Measurements from ENCODE around the gene THBS1.

Gene THBS1

GRCh38 chr15:39609166-39609916, 28.5 kb downstream of the THBS1 start:
- DNase-seq, result no peak

- no peak for DNase-seq
Observed at GRCh38 chr15:39610665-39611064, 29.8 kb downstream of the THBS1 start.

DNA sequence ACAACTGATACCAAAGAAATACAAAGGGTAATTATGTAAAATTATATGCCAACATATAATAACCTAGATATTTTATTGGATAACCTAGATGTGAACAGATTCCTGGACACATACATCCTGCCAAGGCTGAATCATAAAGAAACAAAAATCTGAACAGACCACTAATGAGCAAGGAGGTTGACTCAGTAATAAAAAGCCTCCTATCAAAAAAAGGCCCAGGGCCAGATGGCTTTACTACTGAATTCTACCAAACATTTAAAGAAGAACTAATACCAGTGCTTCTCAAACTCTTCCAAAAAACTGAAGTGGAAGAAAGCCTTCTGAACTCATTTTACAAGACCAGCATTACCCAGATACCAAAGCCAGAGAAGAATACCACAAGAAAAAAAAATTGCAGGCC, 32.4 kb downstream of the THBS1 start:
- DNase-seq, result no peak

- DNase-seq, result no peak
Observed at GRCh38 chr15:39613861-39614260, 33.0 kb downstream of the THBS1 start.

- DNase-seq, result no peak
Observed at GRCh38 chr15:39616731-39617455, 36.0 kb downstream of the THBS1 start.

GRCh38 chr15:39618063-39618823, 37.4 kb downstream of the THBS1 start:
- DNase-seq, result no peak

- no peak for DNase-seq
Observed at GRCh38 chr15:39621210-39621609, 40.3 kb downstream of the THBS1 start.

DNA sequence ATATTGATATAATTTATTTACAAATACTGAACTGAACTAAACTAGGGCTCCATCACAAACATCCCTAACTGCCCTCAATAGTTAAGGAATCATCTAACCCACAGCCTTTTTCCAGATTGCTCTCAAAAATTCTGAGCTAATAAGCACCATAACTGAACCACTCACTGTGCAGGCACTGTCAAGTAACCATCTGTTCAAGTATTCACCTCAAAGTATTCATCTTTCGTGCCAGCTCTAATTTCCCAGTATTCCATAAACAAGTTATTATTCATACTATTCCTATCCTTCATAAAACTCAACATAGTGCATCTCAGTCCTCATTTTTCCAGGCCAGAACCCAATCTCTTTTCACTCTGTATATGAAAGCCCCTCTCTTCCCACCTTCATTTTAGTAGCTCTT, 41.1 kb downstream of the THBS1 start:
- DNase-seq, result no peak

DNA sequence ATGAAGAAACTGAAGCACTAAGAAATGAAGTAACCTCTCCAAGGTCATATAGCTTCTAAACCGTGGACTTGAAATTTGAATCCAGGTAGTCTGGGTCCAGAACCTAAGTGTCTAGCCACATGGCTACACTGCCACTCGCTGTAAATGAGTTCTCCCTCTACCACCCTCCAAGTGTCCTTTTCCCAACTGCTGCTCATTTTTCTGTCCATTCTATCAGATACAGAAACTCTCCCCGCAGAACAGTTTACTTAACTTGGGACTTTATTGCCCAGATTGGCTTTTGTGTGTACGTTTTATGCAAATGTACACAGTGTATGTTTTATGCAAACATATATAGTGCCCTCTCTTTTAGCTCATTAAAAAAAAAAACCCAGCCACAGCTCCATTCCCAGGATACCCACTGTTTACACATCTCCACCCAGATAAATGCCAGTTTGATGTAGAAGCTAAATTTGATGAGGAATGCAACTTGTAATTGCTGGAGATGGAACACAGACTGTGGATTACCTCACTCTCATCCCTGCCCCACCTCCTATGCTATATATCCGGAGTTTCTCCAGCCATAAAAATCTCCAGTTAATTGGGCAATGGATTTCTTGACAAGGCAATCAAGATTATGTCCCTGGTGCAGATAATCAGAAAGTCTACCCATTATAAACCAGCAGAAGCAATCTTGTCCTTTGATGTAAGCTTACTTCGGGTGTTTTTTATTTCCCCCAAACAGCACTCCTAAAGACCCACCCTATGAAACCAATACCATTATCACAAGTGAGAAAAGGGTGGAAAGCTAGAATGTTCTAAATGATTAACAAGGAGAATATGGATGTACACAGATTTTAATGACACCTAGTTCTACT, 42.0 kb downstream of the THBS1 start:
- no peak for DNase-seq

DNA sequence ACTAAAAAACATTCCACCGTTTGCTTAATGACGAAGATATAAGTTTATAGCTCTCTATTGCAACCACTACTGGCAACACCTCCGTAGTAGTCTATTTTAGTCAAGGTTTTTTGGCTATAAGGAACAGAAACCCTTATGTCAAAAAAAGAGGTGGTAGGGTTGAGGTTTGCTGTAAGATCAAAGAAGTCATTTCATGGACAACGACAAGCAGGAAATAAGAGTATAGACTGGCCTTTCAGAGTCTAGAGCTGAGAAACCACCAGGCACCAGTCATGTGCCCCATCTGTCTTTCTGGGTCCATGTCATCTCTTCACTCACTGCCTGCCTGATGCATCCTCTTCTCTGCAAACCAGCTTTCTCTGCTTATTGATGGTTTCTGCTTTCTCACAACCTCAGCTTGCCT, 42.7 kb downstream of the THBS1 start:
- DNase-seq, result no peak

DNA sequence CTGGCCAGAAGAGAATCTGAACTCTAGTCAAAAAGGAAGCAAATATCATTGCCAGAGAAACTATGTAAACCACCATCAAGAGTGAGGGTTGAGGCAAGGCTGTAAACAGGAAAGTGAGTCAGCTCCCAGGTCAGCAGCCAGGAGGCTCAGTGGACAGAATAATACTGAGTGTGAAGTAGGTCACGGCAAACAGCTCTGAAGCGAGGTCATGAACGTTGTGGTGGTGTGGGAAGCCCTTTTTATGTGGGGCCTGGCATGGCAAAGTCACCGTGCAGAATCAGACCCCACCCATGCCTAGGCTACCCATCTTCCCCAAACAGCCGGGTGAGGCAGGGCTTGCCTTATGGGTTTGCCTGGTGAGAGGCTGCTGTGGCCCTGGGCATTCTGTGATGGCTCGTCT, 43.9 kb downstream of the THBS1 start:
- no peak for DNase-seq

DNA sequence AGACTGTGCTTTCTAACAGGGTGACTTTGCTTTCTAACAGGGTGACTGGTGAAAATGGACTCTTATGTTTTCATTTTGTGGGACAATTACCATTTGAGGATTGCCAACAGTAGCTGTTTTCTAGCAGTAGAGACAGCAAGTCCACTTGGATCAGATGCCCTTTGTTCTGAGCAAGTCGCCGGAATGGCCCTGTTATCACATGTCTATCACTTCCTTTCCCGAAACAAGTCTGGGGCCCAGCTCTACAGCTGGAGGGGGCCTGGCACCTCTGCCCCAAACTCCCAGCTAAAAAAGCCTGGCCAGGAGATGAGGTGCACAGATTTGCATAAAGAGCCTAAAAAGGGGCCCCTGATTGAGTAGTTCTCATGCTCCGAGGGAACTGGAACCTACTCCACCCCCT, 44.6 kb downstream of the THBS1 start:
- no peak for DNase-seq

DNA sequence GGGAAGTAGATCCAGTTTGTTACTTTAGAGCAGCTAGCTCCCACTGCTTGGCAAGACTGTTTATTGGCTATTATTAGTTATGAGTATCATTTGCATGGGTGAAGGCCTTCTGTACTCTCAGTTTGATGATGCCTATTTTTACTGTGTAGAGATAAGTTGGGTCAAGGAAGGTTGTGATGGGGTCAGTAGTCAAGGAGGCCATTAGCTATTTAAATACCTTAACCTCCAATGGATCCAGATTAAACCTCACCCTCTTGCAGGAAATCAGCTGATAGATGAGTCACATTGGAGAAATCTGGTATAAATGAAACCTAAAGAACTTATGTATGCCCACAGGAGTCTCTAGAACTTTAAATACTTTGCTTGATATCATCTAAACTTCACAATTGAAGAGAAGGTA, 45.0 kb downstream of the THBS1 start:
- no peak for DNase-seq

GRCh38 chr15:39627451-39628143, 46.7 kb downstream of the THBS1 start:
- DNase-seq, result no peak

GRCh38 chr15:39628144-39628508, 47.2 kb downstream of the THBS1 start:
- no peak for DNase-seq

DNA sequence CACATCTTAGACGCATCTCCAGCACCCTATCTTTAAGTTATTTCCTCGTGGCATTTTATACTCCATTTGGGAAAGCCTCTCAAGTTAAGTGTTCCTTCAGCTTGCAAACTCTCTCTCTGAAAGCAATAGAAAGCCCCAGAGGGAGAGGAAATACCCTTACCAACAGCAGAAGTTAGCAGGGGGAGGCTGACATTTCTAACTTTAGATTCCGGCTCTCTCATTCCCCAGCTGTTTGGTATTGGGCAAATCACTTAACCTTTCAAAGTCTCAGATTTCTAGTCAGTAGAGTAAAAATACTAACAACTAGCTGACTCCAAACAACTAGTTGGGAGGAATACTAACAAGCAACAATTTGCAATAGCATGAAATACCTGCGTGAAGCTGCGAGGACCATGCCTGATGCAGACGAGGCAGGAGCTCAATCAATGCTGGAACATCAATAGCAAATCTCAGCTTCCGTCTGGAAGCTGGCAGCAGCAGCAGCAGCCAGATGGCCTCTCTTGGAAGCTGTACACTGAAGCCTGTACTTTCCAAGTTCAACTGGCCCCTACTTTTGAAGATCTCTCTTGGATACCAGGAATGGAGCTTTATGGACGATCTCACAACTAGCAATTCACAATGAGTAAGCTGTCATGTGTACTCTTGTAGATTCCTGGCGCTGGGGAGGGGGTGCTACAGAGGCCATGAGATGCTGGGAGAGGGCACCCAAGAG, 47.8 kb downstream of the THBS1 start:
- DNase-seq, result no peak

DNA sequence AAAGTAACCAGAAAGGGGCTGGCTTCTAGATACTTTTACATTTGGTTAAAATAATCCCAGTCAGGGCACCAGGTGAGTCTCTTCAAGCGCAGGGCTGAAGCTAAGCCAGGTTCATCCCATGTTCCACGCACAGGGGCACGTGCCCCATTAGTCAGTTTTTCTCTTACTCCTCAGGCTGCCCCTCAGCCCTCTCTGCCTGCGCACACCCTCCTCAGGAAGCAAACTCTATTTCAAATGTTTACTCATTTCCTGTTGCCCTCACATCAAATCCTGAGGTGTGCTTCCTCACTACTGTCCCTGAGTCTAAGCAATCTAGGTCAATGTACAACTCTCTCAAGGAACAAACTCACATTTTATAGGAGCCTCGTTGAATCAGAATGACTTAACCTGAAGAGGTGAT, 48.5 kb downstream of the THBS1 start:
- DNase-seq, result no peak

DNA sequence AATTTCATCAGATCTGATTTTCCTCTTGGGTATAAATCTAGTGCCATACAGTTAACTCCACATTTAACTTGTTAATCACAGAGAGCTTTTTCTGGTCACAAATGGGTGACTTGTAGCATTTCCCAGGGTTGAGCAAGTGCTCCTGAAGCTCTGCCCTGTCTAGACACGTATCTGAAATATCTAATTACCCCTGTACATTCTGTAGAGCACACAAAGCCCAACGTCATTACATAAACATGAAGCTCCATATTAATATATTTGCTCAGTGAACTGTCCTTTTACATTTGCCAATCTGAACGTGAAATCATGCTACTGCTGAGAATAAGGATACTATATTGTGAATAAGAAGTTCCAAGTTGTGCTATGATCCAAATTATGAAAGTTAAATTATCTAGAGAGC, 49.0 kb downstream of the THBS1 start:
- DNase-seq, result no peak

DNA sequence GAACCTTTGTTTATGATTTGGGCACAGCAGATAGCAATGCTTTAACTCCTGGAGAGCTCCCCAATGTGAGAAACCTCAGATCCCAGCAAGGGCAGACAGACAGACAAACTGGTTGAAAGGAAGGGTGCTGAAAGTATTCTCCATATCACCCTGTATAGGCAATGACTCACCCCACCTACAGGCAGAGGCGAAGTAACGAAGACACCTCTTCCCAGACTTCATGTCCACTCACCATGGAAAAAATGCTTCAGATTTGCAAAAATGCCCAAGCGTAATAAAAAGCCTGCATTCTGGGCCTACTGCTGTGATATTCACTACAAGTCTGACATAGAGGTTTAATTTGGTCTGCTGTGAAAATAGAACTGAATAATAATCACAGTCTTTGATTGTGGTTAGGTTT, 50.5 kb downstream of the THBS1 start:
- no peak for DNase-seq

GRCh38 chr15:39638041-39638440, 57.2 kb downstream of the THBS1 start:
- no peak for DNase-seq

DNA sequence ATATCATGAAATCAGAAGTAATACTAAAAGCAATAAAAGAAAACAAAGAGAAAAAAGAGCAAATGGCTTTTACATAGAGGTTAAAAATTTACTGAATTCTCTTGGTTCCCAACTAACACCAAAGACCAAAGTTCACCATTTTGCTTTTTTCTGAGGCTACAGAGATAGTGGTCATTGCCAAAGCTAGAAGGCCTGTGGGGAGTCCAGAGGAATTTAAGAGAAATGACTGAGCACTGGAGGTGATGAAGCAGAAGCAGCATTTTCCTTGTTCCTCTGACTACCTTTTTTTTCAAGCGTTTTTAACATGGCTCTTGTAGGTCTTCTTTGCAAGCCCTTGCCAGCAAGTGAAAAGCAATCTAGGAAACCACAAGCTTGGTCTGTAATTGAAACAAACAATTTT, 58.2 kb downstream of the THBS1 start:
- no peak for DNase-seq

DNA sequence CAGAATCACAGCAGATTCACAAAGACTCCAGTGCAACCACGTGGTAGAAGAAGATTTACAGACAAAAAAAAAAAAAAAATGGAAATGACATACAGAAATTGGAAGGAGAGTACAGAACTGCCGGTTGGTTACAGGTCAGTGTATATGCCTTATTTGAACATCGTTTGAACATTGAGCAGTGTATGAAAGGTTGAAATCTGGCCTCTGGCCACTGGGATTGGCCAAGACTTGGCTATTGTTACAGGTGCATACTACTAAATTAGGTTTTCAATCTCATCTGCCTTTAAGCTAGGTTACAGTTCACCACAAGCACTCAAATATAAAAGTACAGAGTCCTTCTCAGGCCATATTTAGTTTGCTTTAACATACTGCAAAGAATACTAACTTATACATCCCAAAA, 59.8 kb downstream of the THBS1 start:
- no peak for DNase-seq

Data from hematopoietic multipotent progenitor cell treated with erythropoietin and hydrocortisone succinate and interleukin-3 and kit ligand, for 8 days (in vitro differentiated cells).